ENCODE data around the gene CSNK1D. TPM values are rescaled to one million over a fixed set of nuclear protein-coding genes. Genes with fewer than 3 reads are reported as not detected.

Gene CSNK1D
- 100 to 1,000 TPM in 1 of 4 donors, 10 to 100 TPM in 3; 52.3 to 142 (median 58.8) TPM for total RNA-seq

GRCh38 chr17:82273327-82274133, at the start of gene CSNK1D:
Gene CSNK1D, minus strand, starts transcription at chr17:82273700. Its CDS starts 319 bp downstream, at chr17:82273381.
- Histone ChIP-seq H3K27me3 (no peaks in the 10 kb centered on the region), H3K4me3 (peak within 1 kb of the TSS; percentile 94), H3K36me3 (peaks cover 13% of the 10 kb centered on the region), H3K9me3 (no peaks in the 10 kb centered on the region), H3K4me1 (peaks cover 51% of the 10 kb centered on the region), H3K27ac (peak within 1 kb of the TSS; percentile 99)
- WGBS = 4% methylated on average over 45 of the region's 80 CpGs
- TF ChIP-seq POLR2A (IDR thresholded peaks at IDR 0.05) (peak in 1 of 2 donors; percentile 86), POLR2AphosphoS5 (IDR thresholded peaks at IDR 0.05) (peak in 2 of 3 donors; percentile 94 to 98), CTCF (IDR thresholded peaks at IDR 0.05) (no peak), EP300 (IDR thresholded peaks at IDR 0.05) (no peak)
- DNase-seq (ENCODE audit: low spot score in 2 of 2) = peak; percentile 95 to 96

- H3K4me1 ChIP-seq = peaks cover 24% of the 10 kb centered on the region
- H3K4me3 ChIP-seq = no peak overlapping the region
- DNase-seq (ENCODE audit: low spot score in 2 of 2) = no peak
- H3K27ac ChIP-seq = no peak overlapping the region
- TF ChIP-seq CTCF (IDR thresholded peaks at IDR 0.05) (no peak), POLR2AphosphoS5 (IDR thresholded peaks at IDR 0.05) (no peak), EP300 (IDR thresholded peaks at IDR 0.05) (no peak), POLR2A (IDR thresholded peaks at IDR 0.05) (no peak)
- 83% methylated on average over 11 of the region's 28 CpGs for WGBS
- peaks cover 35% of the 10 kb centered on the region for H3K27me3 ChIP-seq
- no peaks in the 10 kb centered on the region for H3K36me3 ChIP-seq
- no peaks in the 10 kb centered on the region for H3K9me3 ChIP-seq
Observed at GRCh38 chr17:82322526-82323453, 49.3 kb upstream of the CSNK1D start.

- WGBS = 79% methylated on average over 18 of the region's 21 CpGs
- Histone ChIP-seq H3K9me3 (no peaks in the 10 kb centered on the region), H3K36me3 (no peaks in the 10 kb centered on the region), H3K27me3 (peaks cover 38% of the 10 kb centered on the region), H3K4me3 (no peak overlapping the region), H3K27ac (no peak overlapping the region), H3K4me1 (peaks cover 23% of the 10 kb centered on the region)
- TF ChIP-seq POLR2AphosphoS5 (IDR thresholded peaks at IDR 0.05) = no peak
- no peak for TF ChIP-seq CTCF (IDR thresholded peaks at IDR 0.05)
- no peak for TF ChIP-seq EP300 (IDR thresholded peaks at IDR 0.05)
- TF ChIP-seq POLR2A (IDR thresholded peaks at IDR 0.05) = no peak
- DNase-seq (ENCODE audit: low spot score in 2 of 2) = no peak
Observed at GRCh38 chr17:82321947-82322466, 48.5 kb upstream of the CSNK1D start.

GRCh38 chr17:82320956-82321927, 47.7 kb upstream of the CSNK1D start:
- no peak for DNase-seq (ENCODE audit: low spot score in 2 of 2)
- Histone ChIP-seq H3K9me3 (no peaks in the 10 kb centered on the region), H3K4me1 (peaks cover 24% of the 10 kb centered on the region), H3K27me3 (peaks cover 45% of the 10 kb centered on the region), H3K36me3 (no peaks in the 10 kb centered on the region), H3K4me3 (peak overlapping the region; percentile 2), H3K27ac (no peak overlapping the region)
- WGBS = 67% methylated on average over 43 of the region's 65 CpGs
- no peak for TF ChIP-seq POLR2AphosphoS5 (IDR thresholded peaks at IDR 0.05)
- TF ChIP-seq CTCF (IDR thresholded peaks at IDR 0.05) = peak; percentile 80 to 90
- TF ChIP-seq POLR2A (IDR thresholded peaks at IDR 0.05) = no peak

Data from suprapubic skin (tissue), 4 donors.